Spleen (tissue), 11 donors: ENCODE results near the gene CA12. TPM values are rescaled to one million over a fixed set of nuclear protein-coding genes. Genes with fewer than 3 reads are reported as not detected.

Source experiments
- DNase-seq: peaks from one replicate; pipeline ENCODE4 v3.0.0-alpha.2; 2020
- H3K27ac ChIP-seq, 8 donors: fragments of 200-600 bp; sonication (generic) in 7 of 8; 1 replicate in 4 of 8; 2 replicates in 4 of 8; pipeline versions ENCODE4 v1.5.0 to v1.8.0; 2016 to 2021; ENCODE audit warnings: inconsistent platforms in 4 of 8, mild to moderate bottlenecking in 4 of 8, moderate library complexity in 1 of 8
- H3K27me3 ChIP-seq, 7 donors: fragments of 200-600 bp; sonication (generic) in 6 of 7; replicated peaks in 1 of 7; 1 replicate in 4 of 7; 2 replicates in 3 of 7; pipeline versions ENCODE4 v1.5.0 to v1.8.0; 2016 to 2021; ENCODE audit warnings: inconsistent platforms in 3 of 7, mild to moderate bottlenecking in 1 of 7
- H3K36me3 ChIP-seq, 6 donors: fragments of 200-600 bp; sonication (generic) in 5 of 6; 1 replicate in 4 of 6; 2 replicates in 2 of 6; pipeline versions ENCODE4 v1.5.0 to v1.8.0; 2016 to 2021; ENCODE audit warnings: inconsistent platforms in 2 of 6
- H3K4me1 ChIP-seq, 6 donors: fragments of 200-600 bp; sonication (generic) in 5 of 6; 1 replicate in 3 of 6; 2 replicates in 3 of 6; pipeline versions ENCODE4 v1.5.0 to v1.8.0; 2016 to 2021; ENCODE audit warnings: inconsistent platforms in 3 of 6
- H3K4me3 ChIP-seq, 8 donors: fragments of 200-600 bp; sonication (generic) in 7 of 8; 1 replicate in 4 of 8; 2 replicates in 4 of 8; pipeline versions ENCODE4 v1.5.0 to v1.8.0; 2016 to 2021; ENCODE audit warnings: inconsistent platforms in 4 of 8, mild to moderate bottlenecking in 4 of 8, moderate library complexity in 2 of 8
- H3K9me3 ChIP-seq, 8 donors: fragments of 200-600 bp; sonication (generic) in 7 of 8; 1 replicate in 4 of 8; 2 replicates in 4 of 8; pipeline versions ENCODE4 v1.5.0 to v1.8.0; 2016 to 2021; ENCODE audit warnings: inconsistent platforms in 4 of 8
- CTCF ChIP-seq, 11 experiments: fragments of 200-600 bp in 7 of 11; fragments of 450-650 bp in 4 of 11; sonication (generic) in 4 of 11; IDR thresholded peaks in 8 of 11; conservative IDR thresholded peaks in 3 of 11; 1 replicate in 7 of 11; 2 replicates in 4 of 11; pipeline versions ENCODE4 v1.4.0 to v1.8.0; 2016 to 2021; ENCODE audit warnings: antibody characterized with exemption in 11 of 11, inconsistent platforms in 4 of 11, mild to moderate bottlenecking in 1 of 11
- POLR2A ChIP-seq, 3 donors: fragments of 450-650 bp; IDR thresholded peaks; one replicate each; pipeline ENCODE4 v1.5.1; 2017; ENCODE audit warnings: antibody characterized with exemption in 3 of 3, mild to moderate bottlenecking in 1 of 3
- POLR2AphosphoS5 ChIP-seq, 3 donors: sonication (generic); formaldehyde crosslinking; IDR thresholded peaks; one replicate each; pipeline ENCODE4 v1.5.1; 2017; ENCODE audit warnings: antibody characterized with exemption in 3 of 3
- WGBS, 5 donors: extraction: QIAGEN DNeasy Blood & Tissue Kit in 3 of 5; methylation state at CpG; one replicate each; pipeline versions ENCODE4 v1.1.5 to v1.1.7; 2013 to 2018; 5-methylcytosine and 5-hydroxymethylcytosine counted together
- intact Hi-C: fragments of 100-400 bp; cut with DNase I; formaldehyde crosslinking; loops from one replicate; pipeline ENCODE4 v1.15.0; 2023; ENCODE audit warnings: low total_unique reads
- polyA plus RNA-seq, 3 donors: library from polyadenylated mRNA; stranded (reverse); fragments of 200-250 nt; gene quantifications; one replicate each; pipeline ENCODE4 v1.2.1, GENCODE V29; 2013
- total RNA-seq, 7 donors: library from RNA; depleted of rRNA in 3 of 7; stranded (reverse); fragments of >200 nt in 3 of 7; fragmentation: NEBNext Ultra II Directional in 4 of 7; extraction: Animal tissue kit (Norgen Biotek cat#: 25700) in 4 of 7; gene quantifications; one replicate each; pipeline versions ENCODE4 v1.1.0 to v1.2.1, GENCODE V29; 2016 to 2021
- donor health status: healthy with polysubstance abuse.
- donor health status: DM: no; HTN: no; CAD: no; lungs with moderate emphysema.
- donor health status: DM: no; HTN: no; CAD: no.
- donor health status: Bipolar disorder and iron deficiency.
- donor health status: healthy.
- donor health status: DM: no; HTN: no; CAD: no.
- donor health status: DM: yes; HTN: yes; CAD: no.

Gene CA12
- total and polyA plus RNA-seq, 10 donors: 0.02 to 3.3 (median 0.42) TPM

DNA sequence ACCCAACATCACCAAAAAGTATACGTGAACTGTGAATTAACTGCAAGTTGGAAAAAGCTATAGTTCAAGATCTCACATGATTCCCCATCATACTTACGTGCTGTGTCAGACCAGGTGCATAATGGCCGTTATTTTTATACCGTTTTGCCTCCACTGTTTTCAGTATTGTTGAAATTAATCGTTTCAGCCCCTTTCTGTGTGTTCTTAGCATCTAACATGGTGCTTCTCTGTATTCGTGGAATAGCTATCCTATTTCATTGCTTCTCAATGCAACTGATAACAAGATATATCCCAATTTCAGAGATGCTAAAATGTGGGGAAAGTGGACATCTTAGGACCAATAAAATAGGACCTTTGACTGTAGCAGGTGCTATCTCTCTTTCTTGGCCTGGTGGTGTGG is 13.7 kb downstream of the CA12 start:
- Histone ChIP-seq H3K9me3 (no peaks in the 10 kb centered on the region), H3K4me3 (no peak overlapping the region), H3K36me3 (no peaks in the 10 kb centered on the region), H3K27ac (no peak overlapping the region), H3K27me3 (no peaks in the 10 kb centered on the region), H3K4me1 (peaks cover 0 to 17% (median 0%) of the 10 kb centered on the region in 6 donors)
- DNase-seq: no peak
- TF ChIP-seq POLR2A (IDR thresholded peaks at IDR 0.05): no peak
- TF ChIP-seq CTCF (IDR thresholded peaks at IDR 0.05 in 8 of 11, conservative IDR thresholded peaks at IDR 0.05 in 3 of 11): no peak
- TF ChIP-seq POLR2AphosphoS5 (IDR thresholded peaks at IDR 0.05): no peak
- 91 to 96% (median 93%) methylated on average over 6 of the region's 6 CpGs for WGBS, 5 donors
- intact Hi-C loops: no loop called here

DNA sequence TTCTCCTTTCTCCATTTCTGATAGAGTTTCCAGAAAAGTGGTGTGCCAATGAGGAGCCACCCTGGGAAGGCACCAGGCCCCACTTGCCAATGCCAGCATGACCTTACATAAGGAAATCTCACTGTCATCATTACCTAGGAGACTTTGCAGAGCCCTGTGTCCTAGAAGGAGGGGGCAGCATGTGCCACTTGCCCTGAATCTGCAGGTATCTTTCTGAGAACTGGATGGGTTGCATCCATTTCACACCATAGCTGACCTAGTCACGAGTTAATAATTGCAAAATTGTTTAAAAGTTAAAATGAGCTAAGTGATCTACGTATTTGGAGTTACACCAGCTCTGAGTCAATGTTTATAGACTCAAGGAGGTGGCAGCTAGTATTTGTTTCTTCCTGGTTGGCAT is 14.3 kb downstream of the CA12 start:
- TF ChIP-seq CTCF (IDR thresholded peaks at IDR 0.05 in 8 of 11, conservative IDR thresholded peaks at IDR 0.05 in 3 of 11): no peak
- no peak for TF ChIP-seq POLR2AphosphoS5 (IDR thresholded peaks at IDR 0.05)
- no peak for TF ChIP-seq POLR2A (IDR thresholded peaks at IDR 0.05)
- intact Hi-C loops: no loop called here
- no peaks in the 10 kb centered on the region for H3K27me3 ChIP-seq
- no peak overlapping the region for H3K27ac ChIP-seq
- peaks cover 0 to 17% (median 0%) of the 10 kb centered on the region in 6 donors for H3K4me1 ChIP-seq
- H3K36me3 ChIP-seq: no peaks in the 10 kb centered on the region
- DNase-seq: no peak
- WGBS, 5 donors: 81 to 94% (median 89%) methylated on average over 2 of the region's 2 CpGs
- H3K9me3 ChIP-seq: no peaks in the 10 kb centered on the region
- no peak overlapping the region for H3K4me3 ChIP-seq

DNA sequence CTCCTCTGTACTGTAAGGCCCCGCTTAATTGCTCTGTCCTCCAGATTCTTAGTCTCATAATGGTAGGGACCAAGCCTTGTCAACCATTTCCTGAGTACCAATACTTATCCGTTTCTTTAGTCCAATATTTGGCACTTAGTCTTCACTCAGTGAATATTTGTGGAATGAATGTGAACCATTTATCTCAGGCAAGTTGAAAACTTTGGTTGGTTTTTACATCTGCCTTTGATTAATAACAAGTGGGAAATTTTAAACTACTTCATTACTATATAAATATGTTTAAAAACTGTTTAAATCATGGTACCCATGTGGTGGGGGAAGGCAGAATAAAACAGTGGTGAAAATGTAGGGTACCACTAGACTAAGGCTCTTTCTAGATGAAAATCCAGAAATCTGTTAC is 15.2 kb downstream of the CA12 start:
- WGBS, 5 donors: 84 to 94% (median 90%) methylated on average over 2 of the region's 2 CpGs
- Histone ChIP-seq H3K9me3 (no peaks in the 10 kb centered on the region), H3K36me3 (no peaks in the 10 kb centered on the region), H3K27me3 (no peaks in the 10 kb centered on the region), H3K4me3 (no peak overlapping the region), H3K4me1 (peaks cover 0 to 17% (median 0%) of the 10 kb centered on the region in 6 donors), H3K27ac (no peak overlapping the region)
- TF ChIP-seq CTCF (IDR thresholded peaks at IDR 0.05 in 8 of 11, conservative IDR thresholded peaks at IDR 0.05 in 3 of 11) (no peak), POLR2A (IDR thresholded peaks at IDR 0.05) (no peak), POLR2AphosphoS5 (IDR thresholded peaks at IDR 0.05) (no peak)
- intact Hi-C loops: no loop called here
- DNase-seq: no peak

DNA sequence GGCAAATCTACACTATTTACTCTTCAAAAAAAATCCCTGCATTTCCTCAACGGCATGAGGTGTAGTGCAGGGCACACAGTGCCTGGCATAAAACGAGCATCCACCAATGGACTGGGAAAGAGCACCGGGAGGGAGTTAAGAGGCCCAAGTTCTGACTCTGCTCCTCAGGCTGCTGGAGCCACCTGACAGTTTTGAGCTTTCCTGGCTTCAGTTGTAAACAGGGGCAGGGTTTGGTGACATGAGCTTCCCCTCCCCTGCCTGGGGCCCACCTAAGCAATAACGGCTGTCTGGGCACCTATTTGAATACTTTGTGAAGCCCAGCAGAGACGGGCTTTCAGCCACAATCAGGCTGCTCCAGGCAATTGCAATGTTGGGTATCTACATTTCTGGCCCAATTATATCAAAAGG is 16.4 kb downstream of the CA12 start:
- DNase-seq: no peak
- H3K4me3 ChIP-seq: no peak overlapping the region
- intact Hi-C loops: no loop called here
- H3K9me3 ChIP-seq: no peaks in the 10 kb centered on the region
- no peak overlapping the region for H3K27ac ChIP-seq
- 60 to 75% (median 68%) methylated on average over 5 of the region's 5 CpGs for WGBS, 5 donors
- no peak for TF ChIP-seq POLR2AphosphoS5 (IDR thresholded peaks at IDR 0.05)
- no peaks in the 10 kb centered on the region for H3K27me3 ChIP-seq
- peaks cover 0 to 17% (median 0%) of the 10 kb centered on the region in 6 donors for H3K4me1 ChIP-seq
- H3K36me3 ChIP-seq: no peaks in the 10 kb centered on the region
